Activated T-helper 1 cell treated with Interleukin-2 at 50 U/mL for 16 hours (primary cell): ENCODE results near the gene OR2AG1.

Experiments used
- DNase-seq: peaks from one replicate; pipeline ENCODE4 v3.0.0-alpha.2; 2020; ENCODE audit warnings: low read depth

The OR2AG1 gene

GRCh38 chr11:6782720-6783119, at the start of gene OR2AG1:
TSS of gene OR2AG1 (plus strand) at chr11:6783020. CDS start at chr11:6785038, 2,018 bp downstream.
- DNase-seq = no peak

- no peak for DNase-seq
These were observed 49.2 kb upstream of the OR2AG1 start for GRCh38 chr11:6733326-6734275.

- DNase-seq = no peak
These were observed 48.2 kb upstream of the OR2AG1 start for GRCh38 chr11:6734616-6735015.

GRCh38 chr11:6735306-6735705, 47.5 kb upstream of the OR2AG1 start:
- no peak for DNase-seq

- no peak for DNase-seq
These were observed 46.2 kb upstream of the OR2AG1 start for GRCh38 chr11:6736495-6737121.

- peak; percentile 29 for DNase-seq
These were observed 44.9 kb upstream of the OR2AG1 start for GRCh38 chr11:6737872-6738466.

GRCh38 chr11:6738590-6738989, 44.2 kb upstream of the OR2AG1 start:
- no peak for DNase-seq

- no peak for DNase-seq
These were observed 40.6 kb upstream of the OR2AG1 start for GRCh38 chr11:6742260-6742659.

GRCh38 chr11:6745018-6745417, 37.8 kb upstream of the OR2AG1 start:
- DNase-seq = no peak

GRCh38 chr11:6745465-6746015, 37.3 kb upstream of the OR2AG1 start:
- no peak for DNase-seq

- peak; percentile 21 for DNase-seq
These were observed 36.7 kb upstream of the OR2AG1 start for GRCh38 chr11:6746086-6746618.

- no peak for DNase-seq
These were observed 36.2 kb upstream of the OR2AG1 start for GRCh38 chr11:6746626-6747025.

GRCh38 chr11:6747097-6747668, 35.6 kb upstream of the OR2AG1 start:
- DNase-seq = no peak

- no peak for DNase-seq
These were observed 27.4 kb upstream of the OR2AG1 start for GRCh38 chr11:6755303-6755952.

GRCh38 chr11:6755953-6756347, 26.9 kb upstream of the OR2AG1 start:
- DNase-seq = no peak

GRCh38 chr11:6757373-6757967, 25.4 kb upstream of the OR2AG1 start:
- peak; percentile 27 for DNase-seq

GRCh38 chr11:6771926-6772893, 10.6 kb upstream of the OR2AG1 start, which contains the start of gene OR2AG2:
TSS of gene OR2AG2 (minus strand) at chr11:6771976. CDS start at chr11:6768957, 3,019 bp downstream.
- no peak for DNase-seq

- DNase-seq = no peak
These were observed 4.3 kb upstream of the OR2AG1 start for GRCh38 chr11:6778518-6778917.

GRCh38 chr11:6780829-6781228, 2.0 kb upstream of the OR2AG1 start:
- DNase-seq = no peak

GRCh38 chr11:6790546-6790945, 7.7 kb downstream of the OR2AG1 start:
- no peak for DNase-seq
